Medulla oblongata (tissue), 1 donor: ENCODE data around the gene EPB41L4A.
"Not testable (repeated sequence)": the region's sequence is repeated elsewhere in the genome, so short reads cannot be mapped to it uniquely, and the experiment has no call there.

ENCODE experiments used
- DNase-seq: peaks from one replicate; pipeline ENCODE4 v3.0.0-alpha.2; 2015; ENCODE audit errors: extremely low spot score

The EPB41L4A gene

GRCh38 chr5:112253478-112254250, 165.4 kb downstream of the EPB41L4A start:
- peak; percentile 28 for DNase-seq

GRCh38 chr5:112250551-112250950, 168.5 kb downstream of the EPB41L4A start:
- DNase-seq = no peak

GRCh38 chr5:112248623-112249022, 170.5 kb downstream of the EPB41L4A start:
- no peak for DNase-seq

- no peak for DNase-seq
Observed at GRCh38 chr5:112247960-112248359, 171.1 kb downstream of the EPB41L4A start.

- no peak for DNase-seq
Observed at GRCh38 chr5:112245656-112246055, 173.4 kb downstream of the EPB41L4A start.

- peak; percentile 44 for DNase-seq
Observed at GRCh38 chr5:112239996-112240395, 179.1 kb downstream of the EPB41L4A start.

GRCh38 chr5:112238473-112238872, 180.6 kb downstream of the EPB41L4A start:
- peak; percentile 17 for DNase-seq

GRCh38 chr5:112237456-112237855, 181.6 kb downstream of the EPB41L4A start:
- no peak for DNase-seq

- DNase-seq = no peak
Observed at GRCh38 chr5:112234000-112234399, 185.1 kb downstream of the EPB41L4A start.

- no peak for DNase-seq
Observed at GRCh38 chr5:112232667-112233066, 186.4 kb downstream of the EPB41L4A start.

- DNase-seq = no peak
Observed at GRCh38 chr5:112230606-112231005, 188.5 kb downstream of the EPB41L4A start.

GRCh38 chr5:112228667-112229066, 190.4 kb downstream of the EPB41L4A start:
- DNase-seq = peak; percentile 18

- no peak for DNase-seq
Observed at GRCh38 chr5:112227911-112228631, 191.0 kb downstream of the EPB41L4A start.

GRCh38 chr5:112226215-112226614, 192.9 kb downstream of the EPB41L4A start:
- no peak for DNase-seq

- DNase-seq = not testable (repeated sequence)
Observed at GRCh38 chr5:112222997-112223396, 196.1 kb downstream of the EPB41L4A start.

GRCh38 chr5:112221128-112221527, 197.9 kb downstream of the EPB41L4A start:
- DNase-seq = no peak

- DNase-seq = no peak
Observed at GRCh38 chr5:112219000-112219399, 200.1 kb downstream of the EPB41L4A start.

GRCh38 chr5:112217843-112218579, 201.1 kb downstream of the EPB41L4A start:
- DNase-seq = no peak

- no peak for DNase-seq
Observed at GRCh38 chr5:112216140-112216539, 202.9 kb downstream of the EPB41L4A start.

- peak; percentile 65 for DNase-seq
Observed at GRCh38 chr5:112210430-112211005, 208.6 kb downstream of the EPB41L4A start.

GRCh38 chr5:112208699-112209615, 210.1 kb downstream of the EPB41L4A start:
- no peak for DNase-seq
